ENCODE measurements around the gene PRKD1. TPM values are rescaled to one million over a fixed set of nuclear protein-coding genes. Genes with fewer than 3 reads are reported as not detected.

The PRKD1 gene
- total and polyA plus RNA-seq, 2 donors (not counting 1 experiment from before 2014, with no cell fraction given): 20.1 to 26.2 TPM

GRCh38 chr14:29953501-29953900 lies 25.9 kb upstream of the PRKD1 start:
- H2AFZ ChIP-seq (ENCODE audit: low read length): no peak overlapping the region
- H3K36me3 ChIP-seq (ENCODE audit: control insufficient read depth, insufficient read depth, low read length): no peaks in the 10 kb centered on the region
- TF ChIP-seq EZH2 (IDR thresholded peaks at IDR 0.05; ENCODE audit: low read length, missing control alignments) (no peak), CTCF (conservative IDR thresholded peaks at IDR 0.05 in 1 of 2, IDR thresholded peaks at IDR 0.05 in 1 of 2; ENCODE audit: low read depth in 1 of 2, low read length in 2 of 2) (no peak)
- H3K4me2 ChIP-seq (ENCODE audit: extremely low read depth, insufficient read depth, low read length): no peak overlapping the region
- no peak overlapping the region for H3K9ac ChIP-seq (ENCODE audit: insufficient read depth, low read length)
- H3K4me1 ChIP-seq (ENCODE audit: control insufficient read depth, extremely low read depth, insufficient read depth, low read length): no peaks in the 10 kb centered on the region
- H3K4me3 ChIP-seq (replicated peaks in 1 of 4; ENCODE audit: control extremely low read depth in 1 of 4, insufficient read depth in 1 of 4, low read depth in 3 of 4, low read length in 4 of 4): no peak overlapping the region
- H3K79me2 ChIP-seq (ENCODE audit: control insufficient read depth, insufficient read depth, low read length): no peaks in the 10 kb centered on the region
- no peaks in the 10 kb centered on the region for H3K27me3 ChIP-seq (ENCODE audit: control insufficient read depth, insufficient read depth, low read length)
- no peak overlapping the region for H3K27ac ChIP-seq (ENCODE audit: insufficient read depth, low read length)
- no peaks in the 10 kb centered on the region for H4K20me1 ChIP-seq (ENCODE audit: control insufficient read depth, extremely low read depth, insufficient read depth, low read length)
- no peaks in the 10 kb centered on the region for H3K9me3 ChIP-seq (ENCODE audit: control insufficient read depth, insufficient read depth, low read depth, low read length)
- DNase-seq (ENCODE audit: low read depth in 2 of 2): no peak

GRCh38 chr14:29944091-29944490 lies 16.4 kb upstream of the PRKD1 start:
- no peak overlapping the region for H3K9ac ChIP-seq (ENCODE audit: insufficient read depth, low read length)
- TF ChIP-seq EZH2 (IDR thresholded peaks at IDR 0.05; ENCODE audit: low read length, missing control alignments): no peak
- no peak overlapping the region for H3K4me2 ChIP-seq (ENCODE audit: extremely low read depth, insufficient read depth, low read length)

GRCh38 chr14:29941401-29941800 lies 13.8 kb upstream of the PRKD1 start:
- TF ChIP-seq EZH2 (IDR thresholded peaks at IDR 0.05; ENCODE audit: low read length, missing control alignments) (no peak), CTCF (conservative IDR thresholded peaks at IDR 0.05 in 1 of 2, IDR thresholded peaks at IDR 0.05 in 1 of 2; ENCODE audit: low read depth in 1 of 2, low read length in 2 of 2) (no peak)
- no peaks in the 10 kb centered on the region for H4K20me1 ChIP-seq (ENCODE audit: control insufficient read depth, extremely low read depth, insufficient read depth, low read length)
- no peaks in the 10 kb centered on the region for H3K27me3 ChIP-seq (ENCODE audit: control insufficient read depth, insufficient read depth, low read length)
- H3K9me3 ChIP-seq (ENCODE audit: control insufficient read depth, insufficient read depth, low read depth, low read length): no peaks in the 10 kb centered on the region
- H2AFZ ChIP-seq (ENCODE audit: low read length): no peak overlapping the region
- H3K4me2 ChIP-seq (ENCODE audit: extremely low read depth, insufficient read depth, low read length): no peak overlapping the region
- H3K27ac ChIP-seq (ENCODE audit: insufficient read depth, low read length): no peak overlapping the region
- no peaks in the 10 kb centered on the region for H3K4me1 ChIP-seq (ENCODE audit: control insufficient read depth, extremely low read depth, insufficient read depth, low read length)
- no peak for DNase-seq (ENCODE audit: low read depth in 2 of 2)
- no peak overlapping the region for H3K4me3 ChIP-seq (replicated peaks in 1 of 4; ENCODE audit: control extremely low read depth in 1 of 4, insufficient read depth in 1 of 4, low read depth in 3 of 4, low read length in 4 of 4)
- no peaks in the 10 kb centered on the region for H3K36me3 ChIP-seq (ENCODE audit: control insufficient read depth, insufficient read depth, low read length)
- H3K9ac ChIP-seq (ENCODE audit: insufficient read depth, low read length): no peak overlapping the region
- H3K79me2 ChIP-seq (ENCODE audit: control insufficient read depth, insufficient read depth, low read length): no peaks in the 10 kb centered on the region

More at GRCh38 chr14:29944091-29944490, 16.4 kb upstream of the PRKD1 start:
- Histone ChIP-seq H3K27ac (ENCODE audit: insufficient read depth, low read length) (no peak overlapping the region), H3K36me3 (ENCODE audit: control insufficient read depth, insufficient read depth, low read length) (no peaks in the 10 kb centered on the region), H2AFZ (ENCODE audit: low read length) (no peak overlapping the region), H3K4me1 (ENCODE audit: control insufficient read depth, extremely low read depth, insufficient read depth, low read length) (no peaks in the 10 kb centered on the region), H3K27me3 (ENCODE audit: control insufficient read depth, insufficient read depth, low read length) (no peaks in the 10 kb centered on the region), H4K20me1 (ENCODE audit: control insufficient read depth, extremely low read depth, insufficient read depth, low read length) (no peaks in the 10 kb centered on the region), H3K4me3 (replicated peaks in 1 of 4; ENCODE audit: control extremely low read depth in 1 of 4, insufficient read depth in 1 of 4, low read depth in 3 of 4, low read length in 4 of 4) (no peak overlapping the region), H3K9me3 (ENCODE audit: control insufficient read depth, insufficient read depth, low read depth, low read length) (no peaks in the 10 kb centered on the region), H3K79me2 (ENCODE audit: control insufficient read depth, insufficient read depth, low read length) (no peaks in the 10 kb centered on the region)
- no peak for DNase-seq (ENCODE audit: low read depth in 2 of 2)
